Measurements from ENCODE around the gene ARHGAP15.

Gene ARHGAP15

DNA sequence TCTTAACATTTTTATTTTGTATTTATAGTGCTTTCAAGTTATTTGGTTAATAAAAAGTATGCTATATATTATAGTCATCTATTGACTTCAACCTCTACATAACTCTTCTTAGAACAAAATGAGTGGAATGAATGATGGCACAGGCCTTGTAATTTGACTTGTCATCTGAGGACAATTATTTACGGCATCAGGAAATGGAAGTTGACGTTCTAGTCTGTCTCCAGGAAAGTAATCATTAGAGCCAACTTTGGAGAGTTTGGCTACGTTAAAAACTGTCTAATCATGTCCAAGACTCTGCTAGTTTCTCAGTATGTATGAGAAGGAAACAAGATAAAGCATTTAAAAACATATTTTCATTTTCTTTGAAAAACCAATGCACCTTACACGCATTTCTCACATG is 353.6 kb downstream of the ARHGAP15 start:
- no peak for DNase-seq (ENCODE audit: low read depth)

GRCh38 chr2:143486976-143487375 is 357.8 kb downstream of the ARHGAP15 start:
- DNase-seq (ENCODE audit: low read depth) = no peak

GRCh38 chr2:143489145-143489544 is 359.9 kb downstream of the ARHGAP15 start:
- peak; percentile 91 for DNase-seq (ENCODE audit: low read depth)

GRCh38 chr2:143491131-143491530 is 361.9 kb downstream of the ARHGAP15 start:
- no peak for DNase-seq (ENCODE audit: low read depth)

- no peak for DNase-seq (ENCODE audit: low read depth)
These were observed 364.1 kb downstream of the ARHGAP15 start for GRCh38 chr2:143493339-143493738.

DNA sequence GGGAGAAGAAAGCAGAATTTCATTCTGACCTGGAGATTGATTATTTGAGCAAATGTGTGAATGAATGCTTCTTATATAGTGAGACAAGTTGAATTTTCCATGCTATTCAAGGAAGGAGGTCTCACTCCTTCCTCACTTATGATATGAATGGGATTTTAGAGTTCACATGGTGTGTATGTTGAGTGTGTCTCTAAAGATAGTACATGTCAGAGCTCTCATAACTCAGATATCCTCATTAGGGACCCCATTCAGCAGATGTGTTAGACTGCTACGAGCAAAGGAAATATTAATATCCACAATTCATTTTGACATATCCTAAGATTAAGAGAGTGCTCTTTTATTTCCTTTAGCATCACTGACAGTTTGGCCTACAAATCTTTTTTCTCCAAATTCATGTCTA is 368.5 kb downstream of the ARHGAP15 start:
- no peak for DNase-seq (ENCODE audit: low read depth)

- no peak for DNase-seq (ENCODE audit: low read depth)
These were observed 369.3 kb downstream of the ARHGAP15 start for GRCh38 chr2:143498496-143498895.

DNA sequence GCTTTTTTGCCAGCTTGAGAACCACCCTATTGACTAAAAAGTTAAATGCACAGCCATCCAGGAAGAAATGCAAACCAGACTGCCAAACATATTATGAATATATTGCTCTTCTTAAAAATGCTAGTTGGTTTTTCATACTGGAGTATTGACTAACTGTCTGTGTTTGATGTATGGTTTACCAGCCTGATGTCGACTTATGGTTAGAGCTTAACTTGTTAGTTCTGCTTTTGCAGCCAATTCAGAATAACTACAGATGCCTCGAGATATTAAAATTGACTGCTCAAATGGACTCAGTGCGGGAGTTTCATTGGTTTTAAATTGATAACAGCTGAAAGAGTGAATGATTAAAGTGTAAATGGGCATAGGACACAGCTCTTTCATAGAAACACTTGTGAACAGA is 369.8 kb downstream of the ARHGAP15 start:
- DNase-seq (ENCODE audit: low read depth) = no peak

DNA sequence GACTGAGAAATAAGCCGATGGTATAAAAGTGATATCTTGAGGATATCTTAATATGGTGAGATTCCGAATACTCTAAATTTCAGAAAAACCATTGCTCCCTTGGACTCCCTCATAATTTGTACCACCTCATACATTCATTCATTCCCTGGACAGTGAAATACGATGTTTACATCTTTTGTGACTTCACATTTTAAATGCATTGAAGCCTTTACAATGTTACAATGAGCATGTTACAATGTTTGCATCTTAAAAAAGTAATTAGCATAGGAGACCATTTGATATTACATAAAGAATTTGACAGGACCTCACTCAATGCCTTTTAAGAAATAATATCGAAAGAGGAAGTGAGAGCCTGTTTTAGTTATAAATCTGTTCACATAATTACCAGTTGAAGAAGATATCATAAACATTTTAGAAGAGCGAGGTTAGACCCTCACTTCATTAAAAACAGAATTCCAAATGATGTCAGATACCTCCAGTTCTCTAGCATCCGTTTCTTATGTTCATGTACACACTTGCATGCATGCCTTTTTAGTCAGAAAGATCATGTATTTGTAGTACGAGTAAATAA is 372.0 kb downstream of the ARHGAP15 start:
- no peak for DNase-seq (ENCODE audit: low read depth)

- no peak for DNase-seq (ENCODE audit: low read depth)
These were observed 374.1 kb downstream of the ARHGAP15 start for GRCh38 chr2:143503280-143503679.

- no peak for DNase-seq (ENCODE audit: low read depth)
These were observed 375.2 kb downstream of the ARHGAP15 start for GRCh38 chr2:143504397-143504796.

GRCh38 chr2:143505542-143505941 is 376.3 kb downstream of the ARHGAP15 start:
- DNase-seq (ENCODE audit: low read depth) = peak; percentile 6

- DNase-seq (ENCODE audit: low read depth) = peak; percentile 71
These were observed 383.9 kb downstream of the ARHGAP15 start for GRCh38 chr2:143513081-143513480.

DNA sequence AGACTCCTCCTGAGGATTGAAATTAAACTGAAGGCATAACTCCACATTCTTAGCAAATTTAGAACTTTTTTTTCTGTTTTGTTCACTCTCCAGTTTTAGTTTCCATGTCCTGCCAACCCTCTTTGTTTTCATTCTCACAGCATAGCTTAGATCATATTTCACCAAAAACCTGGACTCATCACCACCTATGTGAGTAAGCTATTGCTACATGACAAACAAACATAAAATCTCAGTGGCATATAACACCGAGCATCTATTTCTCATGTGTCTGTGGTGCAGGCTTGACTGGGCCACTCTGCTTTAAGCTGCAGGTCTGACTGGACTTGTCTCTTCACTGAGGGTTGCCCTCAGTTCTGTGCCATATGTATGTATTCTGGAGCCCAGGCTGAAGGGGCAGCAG is 385.2 kb downstream of the ARHGAP15 start:
- DNase-seq (ENCODE audit: low read depth) = peak; percentile 6

DNA sequence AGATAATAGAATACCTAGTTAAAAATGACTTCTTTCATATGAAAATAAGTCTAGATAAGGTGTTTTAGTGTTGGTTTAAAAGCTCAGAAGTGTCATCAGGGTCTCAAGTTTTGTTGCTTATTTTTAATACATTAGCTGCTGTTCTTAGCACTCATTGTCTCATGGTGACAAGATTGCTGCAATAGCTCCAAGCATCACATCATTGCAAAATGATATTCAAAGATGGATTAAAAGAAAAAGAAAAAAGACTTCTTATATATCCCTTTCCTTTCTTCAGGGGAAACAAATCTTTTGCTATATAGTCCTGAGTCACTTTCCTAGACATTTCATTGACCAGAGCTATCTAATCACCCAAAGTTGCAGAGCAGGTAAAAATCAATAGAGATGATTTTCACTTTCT is 386.1 kb downstream of the ARHGAP15 start:
- DNase-seq (ENCODE audit: low read depth) = no peak

GRCh38 chr2:143519521-143519920 is 390.3 kb downstream of the ARHGAP15 start:
- DNase-seq (ENCODE audit: low read depth) = no peak

DNA sequence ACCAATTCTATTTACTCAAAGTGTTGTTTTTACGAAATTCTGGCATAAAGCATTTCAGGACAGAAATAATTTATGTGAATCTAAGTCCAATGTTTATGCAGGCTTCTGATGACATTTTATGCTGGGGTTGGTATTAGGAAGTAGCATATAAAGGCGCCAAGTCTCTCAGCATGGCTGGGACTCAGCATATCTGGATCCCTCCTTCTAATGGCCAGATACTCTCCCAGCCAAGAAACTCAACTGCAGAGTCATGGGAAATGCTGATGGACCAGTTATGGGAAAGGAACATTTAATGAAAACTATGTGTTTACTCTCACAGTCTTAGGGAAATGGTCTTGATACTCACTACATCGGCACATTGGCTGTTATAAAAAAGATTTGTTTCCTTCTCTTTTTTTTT is 392.2 kb downstream of the ARHGAP15 start:
- no peak for DNase-seq (ENCODE audit: low read depth)

- DNase-seq (ENCODE audit: low read depth) = no peak
These were observed 393.5 kb downstream of the ARHGAP15 start for GRCh38 chr2:143522699-143523098.

GRCh38 chr2:143524119-143524553 is 394.9 kb downstream of the ARHGAP15 start:
- DNase-seq (ENCODE audit: low read depth) = peak; percentile 40

GRCh38 chr2:143524559-143525401 is 395.6 kb downstream of the ARHGAP15 start:
- no peak for DNase-seq (ENCODE audit: low read depth)

GRCh38 chr2:143525402-143525860 is 396.2 kb downstream of the ARHGAP15 start:
- DNase-seq (ENCODE audit: low read depth) = no peak

- DNase-seq (ENCODE audit: low read depth) = no peak
These were observed 397.3 kb downstream of the ARHGAP15 start for GRCh38 chr2:143526498-143526897.

DNA sequence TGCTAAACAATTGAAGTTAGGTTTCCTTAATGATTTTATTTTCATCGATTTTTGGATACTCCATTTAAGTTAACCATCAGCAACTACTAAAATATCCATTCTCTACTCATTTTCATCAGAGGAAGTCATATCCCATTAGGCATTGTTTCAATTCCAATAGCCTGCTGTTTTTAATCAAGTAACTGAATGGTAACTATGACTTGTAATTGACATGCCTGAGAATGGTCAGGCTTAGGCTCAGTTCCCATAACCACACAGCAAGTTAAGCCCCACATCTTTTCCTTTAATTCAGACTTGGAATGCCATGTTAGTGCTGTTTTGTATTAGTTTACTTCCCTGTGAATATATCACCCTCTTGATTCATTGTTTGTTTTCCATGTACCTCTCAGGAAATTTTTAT is 398.8 kb downstream of the ARHGAP15 start:
- no peak for DNase-seq (ENCODE audit: low read depth)

Data from iris pigment epithelial cell (primary cell).